Astrocyte (in vitro differentiated cells and primary cell): ENCODE data around the gene NMB. TPM values are rescaled to one million over a fixed set of nuclear protein-coding genes. Genes with fewer than 3 reads are reported as not detected.

Experiments
- DNase-seq: peaks from one replicate; pipeline ENCODE4 v3.0.0-alpha.2; 2010; ENCODE audit warnings: low read depth
- FAIRE-seq: peaks from 2 replicates; lab custom pipeline; 2011; peaks lifted over from hg19 to GRCh38; lab: Jason Lieb, UNC
- H2AFZ ChIP-seq: 2 replicates; pipeline ENCODE4 v1.6.0; 2012; ENCODE audit warnings: low read depth, low read length, inconsistent platforms
- H3K27ac ChIP-seq: 2 replicates; pipeline ENCODE4 v1.5.1; 2011; ENCODE audit warnings: low read depth, low read length, inconsistent platforms
- H3K27me3 ChIP-seq: 2 replicates; pipeline ENCODE4 v1.6.0; 2011; ENCODE audit warnings: low read length, inconsistent platforms; ENCODE audit not compliant: insufficient read depth
- H3K36me3 ChIP-seq: 2 replicates; pipeline ENCODE4 v1.5.1; 2011; ENCODE audit warnings: low read length, inconsistent platforms; ENCODE audit not compliant: insufficient read depth
- H3K4me1 ChIP-seq: 2 replicates; pipeline ENCODE4 v1.5.1; 2011; ENCODE audit warnings: low read length, inconsistent platforms; ENCODE audit not compliant: insufficient read depth
- H3K4me2 ChIP-seq: 2 replicates; pipeline ENCODE4 v1.6.0; 2012; ENCODE audit warnings: low read length, inconsistent platforms
- H3K4me3 ChIP-seq: 2 replicates; pipeline ENCODE4 v1.5.1; 2011; ENCODE audit warnings: low read depth, mild to moderate bottlenecking, low read length, inconsistent platforms; ENCODE audit not compliant: insufficient read depth
- H3K79me2 ChIP-seq: 2 replicates; pipeline ENCODE4 v1.6.0; 2012; ENCODE audit warnings: mild to moderate bottlenecking, low read length, inconsistent platforms; ENCODE audit not compliant: insufficient read depth
- H3K9ac ChIP-seq: 2 replicates; pipeline ENCODE4 v1.6.0; 2012; ENCODE audit warnings: mild to moderate bottlenecking, low read length, inconsistent platforms
- H3K9me3 ChIP-seq: 2 replicates; pipeline ENCODE4 v1.5.1; 2012; ENCODE audit warnings: low read depth, mild to moderate bottlenecking, low read length, inconsistent platforms; ENCODE audit not compliant: insufficient read depth
- H4K20me1 ChIP-seq: 2 replicates; pipeline ENCODE4 v1.6.0; 2012; ENCODE audit warnings: low read length, inconsistent platforms; ENCODE audit not compliant: insufficient read depth
- H3K27ac Mint-ChIP-seq: one replicate; pipeline ENCODE4 v1.8.0; 2021; ENCODE audit warnings: mild to moderate bottlenecking, mixed read lengths; ENCODE audit not compliant: unreplicated experiment
- H3K27me3 Mint-ChIP-seq: one replicate; pipeline ENCODE4 v1.8.0; 2021; ENCODE audit warnings: low read depth, mixed read lengths; ENCODE audit not compliant: unreplicated experiment
- H3K36me3 Mint-ChIP-seq: one replicate; pipeline ENCODE4 v1.8.0; 2021; ENCODE audit warnings: low read depth, mixed read lengths; ENCODE audit not compliant: unreplicated experiment
- H3K4me1 Mint-ChIP-seq: one replicate; pipeline ENCODE4 v1.8.0; 2021; ENCODE audit warnings: low read depth, mixed read lengths; ENCODE audit not compliant: unreplicated experiment
- H3K4me3 Mint-ChIP-seq: one replicate; pipeline ENCODE4 v1.8.0; 2021; ENCODE audit warnings: mild to moderate bottlenecking, moderate library complexity, mixed read lengths; ENCODE audit not compliant: unreplicated experiment
- H3K9me3 Mint-ChIP-seq: one replicate; pipeline ENCODE4 v1.8.0; 2021; ENCODE audit warnings: mild to moderate bottlenecking, mixed read lengths; ENCODE audit not compliant: unreplicated experiment
- EZH2 ChIP-seq: IDR thresholded peaks from 2 replicates; pipeline ENCODE4 v1.6.1; 2012; ENCODE audit warnings: mild to moderate bottlenecking, low read length, inconsistent platforms; ENCODE audit not compliant: insufficient read depth
- total RNA-seq: library from RNA; stranded (reverse); gene quantifications from 2 replicates; pipeline ENCODE4 v1.2.1, GENCODE V29; 2021
- TF ChIP-seq, protein P1 (sequence below): IDR thresholded peaks from 2 replicates; pipeline ENCODE4 v1.5.1; 2011; ENCODE audit warnings: low read depth, mild to moderate bottlenecking, inconsistent platforms, low read length, moderate library complexity; ENCODE audit not compliant: insufficient read depth

The NMB gene
- total RNA-seq, 1 donor from 2014 or later, result 6.4 TPM

DNA sequence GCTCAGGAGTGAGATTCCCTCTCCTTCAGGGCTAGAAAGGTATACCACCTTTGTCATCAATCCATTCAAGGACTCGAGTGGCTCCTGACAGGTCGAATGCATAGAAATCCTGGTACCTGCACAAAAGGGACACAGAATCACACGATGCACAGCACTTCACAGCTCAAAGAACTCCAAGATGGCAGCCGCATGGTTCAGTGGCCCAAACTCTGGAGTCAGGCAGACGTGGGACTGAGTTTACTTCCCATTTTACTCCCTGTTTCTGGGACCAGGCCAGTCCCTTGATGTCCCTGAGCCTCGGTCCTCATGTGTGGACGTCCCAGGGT lies 4.5 kb downstream of the NMB start:
- Histone ChIP-seq H4K20me1 (peaks cover 6% of the 10 kb centered on the region), H2AFZ (peak overlapping the region; percentile 83), H3K9ac (peak overlapping the region; percentile 93), H3K4me3 (peak overlapping the region; percentile 90), H3K79me2 (peaks cover 27% of the 10 kb centered on the region), H3K4me2 (peak overlapping the region; percentile 96), H3K27ac (peak overlapping the region; percentile 91), H3K4me1 (peaks cover 29% of the 10 kb centered on the region), H3K27me3 (no peaks in the 10 kb centered on the region), H3K9me3 (no peaks in the 10 kb centered on the region), H3K36me3 (peaks cover 7% of the 10 kb centered on the region)
- Mint-ChIP-seq H3K36me3 (peaks cover 18% of the 10 kb centered on the region), H3K9me3 (peaks cover 3% of the 10 kb centered on the region), H3K4me1 (peaks cover 20% of the 10 kb centered on the region), H3K27me3 (peaks cover 3% of the 10 kb centered on the region), H3K4me3 (peak overlapping the region; percentile 93), H3K27ac (peak overlapping the region; percentile 93)
- TF ChIP-seq, protein P1, sequence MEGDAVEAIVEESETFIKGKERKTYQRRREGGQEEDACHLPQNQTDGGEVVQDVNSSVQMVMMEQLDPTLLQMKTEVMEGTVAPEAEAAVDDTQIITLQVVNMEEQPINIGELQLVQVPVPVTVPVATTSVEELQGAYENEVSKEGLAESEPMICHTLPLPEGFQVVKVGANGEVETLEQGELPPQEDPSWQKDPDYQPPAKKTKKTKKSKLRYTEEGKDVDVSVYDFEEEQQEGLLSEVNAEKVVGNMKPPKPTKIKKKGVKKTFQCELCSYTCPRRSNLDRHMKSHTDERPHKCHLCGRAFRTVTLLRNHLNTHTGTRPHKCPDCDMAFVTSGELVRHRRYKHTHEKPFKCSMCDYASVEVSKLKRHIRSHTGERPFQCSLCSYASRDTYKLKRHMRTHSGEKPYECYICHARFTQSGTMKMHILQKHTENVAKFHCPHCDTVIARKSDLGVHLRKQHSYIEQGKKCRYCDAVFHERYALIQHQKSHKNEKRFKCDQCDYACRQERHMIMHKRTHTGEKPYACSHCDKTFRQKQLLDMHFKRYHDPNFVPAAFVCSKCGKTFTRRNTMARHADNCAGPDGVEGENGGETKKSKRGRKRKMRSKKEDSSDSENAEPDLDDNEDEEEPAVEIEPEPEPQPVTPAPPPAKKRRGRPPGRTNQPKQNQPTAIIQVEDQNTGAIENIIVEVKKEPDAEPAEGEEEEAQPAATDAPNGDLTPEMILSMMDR, result no peak
- no peak for TF ChIP-seq EZH2
- no peak for FAIRE-seq
- no peak for DNase-seq

DNA sequence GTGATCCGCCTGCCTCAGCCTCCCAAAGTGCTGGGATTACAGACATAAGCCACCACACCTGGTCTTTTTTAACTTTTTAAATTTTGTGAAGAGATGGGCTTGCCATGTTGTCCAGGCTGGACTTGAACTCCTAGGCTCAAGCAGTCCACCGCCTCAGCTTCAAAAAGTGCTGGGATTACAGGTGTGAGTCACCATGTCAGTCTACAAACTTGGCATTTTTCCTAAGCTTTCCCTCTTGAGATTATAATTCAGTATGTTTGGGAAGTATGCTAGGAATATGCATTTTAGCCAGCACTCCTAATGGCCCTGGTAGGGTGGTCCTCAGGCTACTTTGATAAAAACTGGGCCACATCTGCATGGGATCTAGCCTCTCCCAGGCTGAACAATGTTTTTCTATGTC lies 8.3 kb downstream of the NMB start:
- TF ChIP-seq, protein P1, result no peak
- TF ChIP-seq EZH2, result no peak
- H3K27ac ChIP-seq, result no peak overlapping the region
- no peak overlapping the region for H3K9ac ChIP-seq
- H3K4me3 ChIP-seq, result no peak overlapping the region
- H3K9me3 ChIP-seq, result no peaks in the 10 kb centered on the region
- DNase-seq (no peak), FAIRE-seq (no peak)
- peaks cover 31% of the 10 kb centered on the region for H3K36me3 ChIP-seq
- peaks cover 12% of the 10 kb centered on the region for H3K4me1 ChIP-seq
- Mint-ChIP-seq H3K36me3 (peaks cover 14% of the 10 kb centered on the region), H3K9me3 (no peaks in the 10 kb centered on the region), H3K27ac (no peak overlapping the region), H3K4me1 (peaks cover 13% of the 10 kb centered on the region), H3K4me3 (no peak overlapping the region), H3K27me3 (no peaks in the 10 kb centered on the region)
- H3K79me2 ChIP-seq, result peaks cover 35% of the 10 kb centered on the region
- no peaks in the 10 kb centered on the region for H3K27me3 ChIP-seq
- no peak overlapping the region for H2AFZ ChIP-seq
- H3K4me2 ChIP-seq, result no peak overlapping the region
- H4K20me1 ChIP-seq, result peaks cover 28% of the 10 kb centered on the region

DNA sequence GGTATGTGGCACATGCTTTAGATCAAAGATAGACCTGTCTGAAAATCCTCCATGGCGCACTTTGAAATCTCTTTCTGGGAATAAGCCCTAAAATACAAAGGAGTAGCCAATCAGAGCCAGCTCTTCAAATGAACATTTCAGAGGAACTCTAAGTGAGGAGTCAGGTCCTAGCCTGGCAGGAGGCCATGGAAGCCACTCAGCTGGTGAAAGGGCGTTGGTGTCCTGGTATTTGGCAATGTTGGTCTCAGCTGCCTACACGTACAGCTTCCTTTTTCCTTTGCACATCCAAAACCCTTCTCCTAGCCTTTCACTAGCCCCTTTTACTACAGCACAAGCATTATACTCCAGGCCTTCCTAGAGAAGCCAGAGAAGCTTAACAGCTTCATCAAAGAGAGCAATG lies 9.5 kb downstream of the NMB start:
- Histone ChIP-seq H3K36me3 (peaks cover 37% of the 10 kb centered on the region), H2AFZ (no peak overlapping the region), H4K20me1 (peaks cover 32% of the 10 kb centered on the region), H3K9me3 (no peaks in the 10 kb centered on the region), H3K4me1 (peaks cover 11% of the 10 kb centered on the region), H3K27ac (no peak overlapping the region), H3K9ac (no peak overlapping the region), H3K27me3 (no peaks in the 10 kb centered on the region), H3K4me2 (no peak overlapping the region), H3K4me3 (no peak overlapping the region), H3K79me2 (peaks cover 30% of the 10 kb centered on the region)
- FAIRE-seq (no peak), DNase-seq (no peak)
- Mint-ChIP-seq H3K27ac (no peak overlapping the region), H3K27me3 (no peaks in the 10 kb centered on the region), H3K4me3 (no peak overlapping the region), H3K4me1 (peaks cover 13% of the 10 kb centered on the region), H3K9me3 (no peaks in the 10 kb centered on the region), H3K36me3 (peaks cover 12% of the 10 kb centered on the region)
- TF ChIP-seq, protein P1, result no peak
- TF ChIP-seq EZH2, result no peak
